NCI-H146 treated with DMSO at 0.1 percent for 48 hours (cell line): ENCODE measurements around the gene CARD14.
A peak's percentile ranks its signal among the peaks of the same experiment; 100 is the strongest.
"Not testable (repeated sequence)": the region's sequence is repeated elsewhere in the genome, so short reads cannot be mapped to it uniquely, and the experiment has no call there.

Experiments used
- DNase-seq: peaks from one replicate; lab custom pipeline; 2025; ENCODE audit not compliant: unreplicated experiment; lab: John Stamatoyannopoulos, UW

CARD14 gene

DNA sequence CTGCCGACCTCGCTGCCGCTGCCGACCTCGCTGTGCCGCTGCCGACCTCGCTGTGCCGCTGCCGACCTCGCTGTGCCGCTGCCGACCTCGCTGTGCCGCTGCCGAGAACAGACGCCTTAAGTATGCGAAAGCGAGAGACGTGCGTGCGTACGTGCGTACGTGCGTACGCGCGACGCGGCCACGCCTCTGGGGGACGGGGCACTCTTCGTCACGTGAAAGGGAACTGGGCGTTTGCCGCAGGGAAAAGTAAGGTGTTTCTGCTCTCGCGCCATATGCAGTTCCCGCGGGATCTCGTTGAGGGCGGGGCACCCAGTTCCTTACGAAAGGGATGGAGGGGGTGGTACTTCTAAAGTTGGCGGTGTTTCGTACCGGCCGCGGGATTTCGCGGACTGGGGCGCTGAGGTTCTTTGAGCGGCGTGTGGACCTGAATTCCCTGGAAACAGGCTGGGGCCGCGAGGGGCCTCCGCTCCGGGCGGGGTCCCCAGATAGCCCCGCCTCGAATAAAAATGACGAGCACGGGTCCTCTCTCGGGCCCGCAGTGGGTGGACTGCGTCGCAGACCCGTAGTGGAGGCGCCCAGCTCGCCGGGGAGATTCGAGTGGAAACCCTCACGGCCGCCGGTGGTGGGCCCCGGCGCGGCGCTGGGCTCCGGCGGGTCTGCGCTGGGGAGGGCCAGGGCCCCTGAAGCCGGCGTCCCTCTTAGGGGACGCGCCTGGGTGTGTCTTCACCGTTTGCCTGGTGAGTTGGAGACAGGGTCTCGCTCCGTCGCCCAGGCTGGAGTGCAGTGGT, 22.6 kb upstream of the CARD14 start, which contains the start of gene EIF4A3:
Gene EIF4A3 (minus strand): TSS at position 94 of the 788 bp plus-strand sequence. CDS start 167 bp downstream, outside the sequence.
- DNase-seq = peak; percentile 94

DNA sequence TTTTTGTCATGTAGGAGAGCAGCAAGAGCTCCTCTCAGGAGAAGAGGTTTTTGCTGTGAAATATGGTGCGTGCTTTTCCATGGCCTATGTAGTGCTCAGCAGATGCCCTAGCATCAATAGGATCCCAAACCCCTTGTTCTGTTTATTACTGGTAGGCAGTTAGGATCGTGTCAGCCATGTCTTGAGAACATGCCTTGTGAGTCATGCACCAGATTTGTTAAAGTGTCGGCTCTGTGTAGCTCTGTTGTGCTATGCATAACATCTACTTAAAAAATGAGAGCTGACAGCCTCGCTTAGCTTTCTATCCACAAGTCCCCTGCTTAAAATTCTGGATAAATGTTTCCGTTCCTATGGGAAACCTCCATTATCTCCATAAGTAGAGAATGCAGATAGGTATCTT, 18.5 kb upstream of the CARD14 start:
- no peak for DNase-seq

DNA sequence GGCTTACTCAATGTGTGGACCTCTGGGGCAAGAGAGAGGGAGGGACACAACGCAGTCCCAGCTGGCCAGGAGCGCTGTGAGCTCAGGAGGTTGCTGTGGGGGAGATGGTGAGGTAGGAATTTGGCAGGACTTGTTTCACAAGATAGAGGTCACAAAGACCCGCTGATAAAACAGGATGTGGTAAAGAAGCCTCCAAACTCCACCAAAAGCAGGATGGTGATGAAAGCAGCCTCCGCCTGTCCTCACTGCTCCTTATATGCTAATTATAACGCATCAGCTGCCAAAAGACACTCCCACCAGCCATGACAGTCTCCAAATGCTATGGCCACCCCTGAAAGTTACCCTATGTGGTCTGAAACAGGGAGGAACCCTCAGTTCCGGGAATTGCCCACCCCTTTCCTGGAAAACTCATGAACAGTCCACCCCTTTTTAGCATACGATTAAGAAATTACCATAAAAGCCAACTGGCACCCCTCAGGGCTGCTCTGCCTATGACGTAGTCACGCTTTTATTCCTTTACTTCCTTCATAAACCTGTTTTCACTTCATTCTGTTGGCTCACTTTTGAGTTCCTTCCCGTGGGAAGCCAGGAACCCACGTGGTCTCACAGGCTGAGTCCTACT, 17.6 kb upstream of the CARD14 start:
- no peak for DNase-seq

DNA sequence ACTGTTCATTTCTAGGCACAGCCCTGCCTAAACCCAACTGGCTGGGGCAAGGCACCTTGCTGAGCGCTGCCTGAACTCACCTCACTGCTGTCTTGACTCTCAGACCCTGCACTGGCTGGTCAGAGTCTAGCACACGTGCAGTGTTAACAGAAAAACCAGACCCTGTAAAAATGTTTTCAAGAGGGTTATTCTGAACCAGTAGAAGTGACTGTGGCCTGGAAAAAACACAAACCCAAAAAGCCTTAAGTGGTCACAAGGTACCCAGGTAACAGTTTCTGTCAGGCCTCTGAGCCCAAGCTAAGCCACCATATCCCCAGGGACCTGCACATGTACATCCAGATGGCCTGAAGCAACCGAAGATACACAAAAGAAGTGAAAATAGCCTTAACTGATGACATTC, 16.8 kb upstream of the CARD14 start:
- no peak for DNase-seq

DNA sequence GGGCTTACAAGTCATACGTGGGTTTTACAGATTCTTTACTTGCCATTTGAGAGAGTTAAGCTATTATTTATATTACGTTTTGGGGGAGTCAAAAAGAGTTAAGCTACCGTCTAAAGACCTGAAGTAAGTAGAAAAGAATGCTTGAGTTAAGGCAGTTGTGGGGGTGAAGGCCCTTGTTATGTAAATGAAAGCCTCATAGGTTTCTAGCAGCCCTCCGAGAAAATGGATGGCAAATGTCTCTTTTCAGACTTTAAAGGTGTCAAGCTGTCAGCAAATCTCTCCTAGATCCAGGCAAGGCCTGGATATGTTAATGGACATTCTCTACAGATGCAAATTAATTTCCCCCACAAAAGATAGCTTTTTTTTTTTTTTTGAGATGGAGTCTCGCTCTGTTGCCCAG, 15.7 kb upstream of the CARD14 start:
- no peak for DNase-seq

DNA sequence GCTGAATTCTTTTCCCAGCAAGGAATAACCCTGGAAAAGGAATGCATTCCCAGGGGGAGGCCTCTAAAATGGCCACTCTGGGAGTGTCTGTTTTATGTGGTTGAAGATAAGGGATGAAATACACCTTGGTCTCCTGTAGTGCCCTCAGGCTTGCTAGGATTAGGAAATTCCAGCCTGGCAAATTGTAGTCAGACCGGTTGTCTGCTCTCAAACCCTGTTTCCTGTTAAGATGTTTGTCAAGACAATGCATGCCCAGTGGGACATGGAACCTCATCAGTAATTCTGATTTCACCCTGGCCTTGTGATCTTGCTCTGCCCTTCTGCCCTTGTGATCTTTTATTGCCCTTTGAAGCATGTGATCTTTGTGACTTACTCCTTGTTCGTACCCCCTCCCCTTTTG, 14.2 kb upstream of the CARD14 start:
- not testable (repeated sequence) for DNase-seq

DNA sequence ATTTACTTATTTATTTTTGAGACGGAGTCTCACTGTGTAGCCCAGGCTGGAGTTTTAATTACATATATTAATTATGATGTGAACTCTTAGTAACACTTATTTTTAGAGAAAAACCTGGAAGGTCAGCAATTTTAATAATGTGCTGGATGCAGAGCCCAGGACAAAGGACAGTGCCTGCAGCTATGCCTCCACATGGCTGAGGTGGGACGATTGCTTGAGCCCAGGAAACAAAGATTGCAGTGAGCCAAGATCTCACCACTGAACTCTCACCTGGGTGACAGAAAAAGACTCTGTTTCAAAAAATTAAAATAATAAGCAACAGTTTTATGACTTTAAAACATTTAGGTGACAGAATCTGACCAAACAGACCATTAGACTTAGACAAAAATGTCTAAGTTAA, 11.0 kb upstream of the CARD14 start:
- DNase-seq = no peak

DNA sequence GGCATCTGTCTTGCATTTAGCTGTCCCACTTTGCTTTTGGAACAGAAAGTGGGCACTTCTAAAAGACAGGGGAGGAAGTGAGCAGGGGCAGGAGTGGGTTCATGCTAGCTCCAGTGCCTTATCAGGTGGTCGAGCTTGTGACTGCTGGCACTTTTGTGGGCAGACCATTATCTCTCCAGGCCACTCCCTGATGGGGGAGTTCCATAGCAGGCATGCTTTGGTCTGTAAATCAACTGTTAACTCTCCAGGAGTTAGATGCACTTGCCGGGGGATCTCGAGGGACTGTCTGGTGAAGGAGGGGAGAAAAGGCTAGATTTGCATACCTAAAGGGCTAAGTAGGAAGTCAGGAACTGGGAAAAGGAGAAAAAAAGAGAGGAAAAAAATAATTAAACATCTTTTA, 9.3 kb upstream of the CARD14 start:
- DNase-seq = no peak

DNA sequence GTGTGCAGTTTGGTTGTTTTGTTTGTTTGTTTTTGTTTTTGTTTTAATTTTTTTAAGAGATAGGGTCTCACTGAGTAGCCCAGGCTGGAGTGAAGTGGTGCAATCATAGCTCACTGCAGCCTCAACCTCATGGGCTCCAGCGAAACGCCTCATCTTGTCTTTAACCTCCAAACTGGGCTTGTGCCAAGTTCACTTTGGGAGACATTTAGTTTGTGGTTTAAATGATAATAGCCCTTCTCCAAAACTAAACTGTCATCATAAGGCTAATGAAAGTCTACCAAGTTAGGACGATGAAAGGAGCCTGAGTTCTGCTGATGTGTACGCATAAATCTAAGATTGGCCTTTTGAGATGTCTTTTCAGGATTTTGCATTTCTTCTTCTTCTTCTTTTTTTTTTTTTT, 6.5 kb upstream of the CARD14 start:
- no peak for DNase-seq

DNA sequence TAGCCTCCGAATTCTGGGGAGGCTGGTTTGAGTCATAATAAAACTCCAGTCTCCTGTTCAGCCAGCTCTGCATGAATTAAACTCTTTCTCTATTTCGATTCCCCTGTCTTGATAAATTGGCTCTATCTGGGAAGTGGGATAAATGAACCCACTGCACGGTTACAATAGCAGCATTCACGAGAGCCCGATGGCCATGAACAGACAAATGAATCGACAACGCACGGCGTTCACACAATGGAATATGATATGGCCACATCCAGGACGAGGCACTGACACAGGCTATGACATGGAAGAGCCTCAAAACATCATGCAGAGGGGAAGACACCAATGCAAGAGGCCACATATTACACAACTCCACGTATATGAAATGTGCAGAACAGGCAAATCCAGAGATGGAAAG, 5.6 kb upstream of the CARD14 start:
- DNase-seq = no peak

DNA sequence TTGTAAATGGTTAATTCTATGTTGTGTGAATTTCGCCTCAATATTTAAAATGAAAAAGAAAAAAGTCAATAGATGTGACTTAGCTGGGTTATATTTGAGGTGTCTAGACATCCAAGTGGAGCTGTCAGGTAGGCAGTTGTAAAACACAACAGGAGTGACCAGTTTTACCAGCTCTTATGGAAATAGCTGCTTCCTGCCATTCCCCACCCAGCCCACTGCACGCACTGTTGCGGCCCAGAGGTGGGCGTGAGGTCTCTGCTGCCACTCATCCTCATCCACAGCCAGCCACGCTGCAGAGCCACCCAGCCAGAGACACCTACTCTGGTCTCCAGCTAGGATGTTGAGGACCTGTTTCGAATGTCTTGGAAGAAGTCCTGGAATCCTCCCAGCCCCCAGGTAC, 3.4 kb upstream of the CARD14 start:
- DNase-seq = no peak

DNA sequence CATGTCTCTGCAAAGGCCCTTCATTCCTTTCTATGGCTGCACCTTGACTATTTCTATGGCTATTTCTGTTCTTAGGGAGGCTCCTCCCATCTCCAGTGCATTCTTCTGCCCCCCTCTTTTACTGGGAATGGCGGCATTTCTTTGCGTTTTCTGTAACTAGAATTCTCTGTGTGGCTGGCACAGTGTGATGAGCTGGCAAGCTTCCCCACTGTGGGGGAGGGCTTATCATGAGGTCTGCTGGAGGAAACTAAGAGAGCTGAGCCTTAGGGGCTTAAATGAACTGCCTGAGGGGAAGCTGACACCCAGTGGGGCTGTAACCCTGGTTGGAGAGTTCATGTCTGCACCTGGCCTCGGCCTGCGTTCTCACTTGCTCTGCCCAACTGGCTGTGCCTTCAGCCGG, 1.5 kb upstream of the CARD14 start:
- DNase-seq = peak; percentile 30

DNA sequence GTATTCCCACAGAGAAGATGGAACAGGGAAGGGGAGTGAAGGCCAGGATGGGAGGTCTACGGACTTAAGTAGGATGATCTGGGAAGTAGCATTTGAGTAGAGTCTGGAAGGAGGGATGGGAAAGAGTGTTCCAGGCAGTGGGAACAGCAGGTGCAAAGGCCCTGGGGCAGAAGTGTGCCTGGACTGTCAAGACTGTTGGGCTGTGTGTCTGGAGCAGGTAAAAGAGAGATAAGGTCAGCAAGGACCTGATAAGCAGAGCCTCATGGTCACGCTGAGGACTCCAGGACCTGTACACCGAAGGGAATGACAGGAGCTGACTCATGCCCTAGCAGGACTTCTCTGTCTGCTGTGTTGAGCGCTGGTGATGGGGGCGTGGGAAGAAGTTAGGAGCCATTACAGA, 723 bp upstream of the CARD14 start:
- DNase-seq = no peak

DNA sequence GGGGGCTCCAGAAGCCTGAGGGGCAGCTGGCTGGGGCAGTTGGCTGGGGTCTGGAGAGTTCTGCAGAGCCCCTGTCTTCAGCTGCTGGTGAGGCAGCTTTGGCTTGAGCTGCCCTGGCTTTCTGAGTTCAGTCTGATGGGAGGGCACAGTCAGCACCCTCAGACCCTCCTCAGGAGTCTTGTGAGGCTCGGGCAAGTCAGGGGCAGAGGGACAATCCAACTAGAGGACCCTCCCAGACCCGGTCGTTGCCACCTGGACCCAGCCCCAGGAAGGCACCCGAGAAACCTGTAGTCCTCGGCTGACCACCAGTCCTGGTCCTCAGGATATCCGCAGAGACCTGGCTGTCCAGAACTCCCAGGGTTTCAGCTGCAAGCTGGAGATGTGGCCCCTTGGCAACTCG, 1.9 kb downstream of the CARD14 start:
- DNase-seq = no peak

DNA sequence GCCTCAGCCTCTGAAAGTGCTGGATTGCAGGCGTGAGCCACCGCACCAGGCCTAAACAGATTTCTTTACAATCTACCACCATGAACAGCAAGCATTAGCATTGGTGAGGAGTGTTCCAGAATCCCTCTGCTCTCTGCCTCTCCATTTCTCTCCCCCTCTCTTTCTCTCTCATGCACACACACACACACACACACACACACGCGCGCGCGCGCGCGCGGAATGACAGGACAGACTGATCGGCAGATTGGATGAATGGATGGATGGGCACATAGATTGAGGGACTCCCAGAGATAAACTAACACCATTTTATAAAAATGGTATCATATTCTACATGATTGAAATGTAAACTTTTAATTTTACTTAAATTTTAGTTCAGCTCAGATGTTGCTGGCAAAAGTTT, 3.3 kb downstream of the CARD14 start:
- DNase-seq = no peak

DNA sequence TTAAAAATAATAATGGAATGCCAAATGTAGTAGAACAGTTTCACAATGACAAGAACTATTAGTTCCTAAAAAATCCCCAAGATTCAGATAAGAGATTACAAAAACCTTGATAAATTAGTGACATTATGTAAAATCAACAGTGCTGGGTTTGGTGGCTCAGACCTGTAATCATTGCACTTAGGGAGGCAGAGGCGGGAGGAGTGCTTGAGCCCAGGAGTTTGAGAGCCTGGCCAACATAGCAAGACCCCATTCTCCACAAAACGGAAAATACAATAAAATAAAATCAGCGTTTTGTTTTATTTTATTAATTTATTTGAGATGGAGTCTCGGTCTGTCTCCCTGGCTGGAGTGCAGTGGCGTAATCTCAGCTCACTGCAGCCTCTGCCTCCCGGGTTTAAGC, 4.1 kb downstream of the CARD14 start:
- no peak for DNase-seq

DNA sequence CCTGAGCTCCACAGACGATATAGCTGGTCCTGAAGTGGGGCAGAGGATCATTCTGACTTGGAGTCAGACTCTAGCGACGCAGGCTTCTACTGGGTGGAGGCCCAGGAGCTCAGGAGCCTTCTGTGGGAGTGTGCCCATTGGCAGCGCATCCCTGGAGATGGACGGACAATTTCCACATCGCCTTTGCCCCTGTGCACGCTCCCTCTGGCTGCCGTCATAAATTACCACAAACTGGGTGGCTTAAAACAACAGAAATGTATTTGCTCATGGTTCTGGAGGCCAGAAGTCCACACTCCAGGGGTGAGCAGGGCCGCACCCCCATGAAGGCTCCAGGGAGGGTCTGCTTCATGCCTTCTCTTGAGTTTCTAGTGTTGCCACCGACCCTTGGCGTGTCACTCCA, 6.9 kb downstream of the CARD14 start:
- DNase-seq = no peak

DNA sequence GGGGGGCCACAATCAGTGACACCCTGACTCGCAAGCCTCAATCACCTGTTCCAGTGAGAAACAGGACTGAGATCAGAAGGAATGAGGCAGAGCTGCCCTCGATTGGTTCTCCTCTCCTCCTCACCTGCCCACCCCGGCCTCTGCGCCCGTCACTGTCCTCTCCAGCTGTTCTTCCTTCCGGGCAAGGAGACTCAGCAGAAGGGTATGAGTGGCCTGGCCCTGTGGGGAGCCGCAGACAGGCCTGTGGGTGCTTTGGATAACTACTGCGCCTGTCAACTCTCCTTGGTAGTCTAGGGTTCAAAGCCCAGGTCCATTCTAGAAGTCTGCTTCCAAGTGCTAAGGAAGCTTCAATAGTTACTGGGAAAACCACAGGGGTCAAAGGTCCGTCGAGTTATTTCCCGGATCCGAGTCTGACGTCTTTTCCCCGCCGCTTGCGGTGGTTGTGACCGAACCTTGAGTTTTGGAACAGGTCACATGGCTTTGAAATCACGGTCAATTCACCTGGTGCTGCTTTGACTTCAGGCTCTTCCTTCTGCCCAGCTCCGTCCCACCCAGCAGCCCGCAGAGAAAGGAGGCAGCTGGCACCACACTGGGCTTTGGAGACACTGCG, 8.3 kb downstream of the CARD14 start:
- DNase-seq = no peak

DNA sequence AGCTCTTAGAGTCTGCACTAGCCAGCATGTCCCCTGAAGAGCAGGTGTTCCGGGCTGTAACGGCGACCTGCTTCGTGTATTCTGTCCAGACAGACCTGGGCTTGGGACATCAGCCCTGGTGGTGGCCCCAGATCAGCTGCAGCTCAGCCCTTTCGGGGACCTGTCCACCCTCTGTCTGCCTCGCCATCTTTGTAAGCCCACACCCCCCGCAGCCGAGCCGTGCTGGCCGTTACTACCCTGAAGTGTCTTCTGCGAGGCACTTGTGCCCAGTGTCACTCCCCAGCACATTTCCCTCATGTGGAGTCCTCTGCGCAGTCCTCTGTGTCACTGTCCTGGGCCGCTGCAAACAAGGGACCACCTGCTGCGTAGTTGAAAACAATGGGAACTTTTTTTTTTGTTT, 10.4 kb downstream of the CARD14 start:
- no peak for DNase-seq

DNA sequence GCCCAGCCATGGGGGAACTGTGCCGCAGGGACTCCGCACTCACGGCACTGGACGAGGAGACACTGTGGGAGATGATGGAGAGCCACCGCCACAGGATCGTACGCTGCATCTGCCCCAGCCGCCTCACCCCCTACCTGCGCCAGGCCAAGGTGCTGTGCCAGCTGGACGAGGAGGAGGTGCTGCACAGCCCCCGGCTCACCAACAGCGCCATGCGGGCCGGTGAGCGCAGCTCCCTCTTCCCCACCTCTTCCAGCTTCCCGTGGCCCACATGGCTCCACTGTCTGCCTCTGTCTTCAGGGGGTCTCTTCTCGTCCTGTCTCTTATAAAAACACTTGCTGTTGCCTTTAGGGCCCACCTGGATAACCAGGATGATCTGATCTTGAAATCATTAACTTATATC, 11.6 kb downstream of the CARD14 start:
- no peak for DNase-seq

DNA sequence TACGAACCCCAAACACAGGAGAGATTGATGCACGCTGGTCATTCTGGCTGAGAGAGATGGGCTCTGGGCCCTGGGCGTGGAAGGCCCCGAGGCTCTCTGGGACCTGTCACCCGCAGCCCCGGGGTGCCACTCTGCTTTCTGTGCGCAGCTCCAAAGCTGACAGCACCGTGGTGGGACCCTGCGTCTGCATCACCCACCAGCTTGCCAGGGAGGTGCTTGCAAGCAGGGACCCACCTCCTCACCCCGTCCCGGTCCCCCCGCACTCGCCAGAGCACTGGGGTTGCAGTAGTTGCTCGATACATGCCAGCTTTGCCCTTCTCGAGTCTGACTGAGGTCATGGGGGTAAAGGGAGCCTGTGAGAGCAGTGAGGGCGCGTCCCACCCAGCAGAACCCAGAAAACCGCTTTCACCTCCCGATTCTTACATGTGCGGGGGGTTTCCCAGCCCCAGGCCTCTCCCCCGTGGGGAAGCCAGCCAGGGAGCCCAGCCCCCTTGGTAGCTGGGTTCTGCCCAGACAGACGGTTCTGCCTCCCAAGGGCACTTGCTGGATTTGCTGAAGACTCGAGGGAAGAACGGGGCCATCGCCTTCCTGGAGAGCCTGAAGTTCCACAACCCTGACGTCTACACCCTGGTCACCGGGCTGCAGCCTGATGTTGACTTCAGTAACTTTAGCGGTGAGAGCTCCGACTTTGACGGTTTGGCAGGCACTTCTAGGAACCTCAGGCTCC, 12.5 kb downstream of the CARD14 start:
- no peak for DNase-seq

DNA sequence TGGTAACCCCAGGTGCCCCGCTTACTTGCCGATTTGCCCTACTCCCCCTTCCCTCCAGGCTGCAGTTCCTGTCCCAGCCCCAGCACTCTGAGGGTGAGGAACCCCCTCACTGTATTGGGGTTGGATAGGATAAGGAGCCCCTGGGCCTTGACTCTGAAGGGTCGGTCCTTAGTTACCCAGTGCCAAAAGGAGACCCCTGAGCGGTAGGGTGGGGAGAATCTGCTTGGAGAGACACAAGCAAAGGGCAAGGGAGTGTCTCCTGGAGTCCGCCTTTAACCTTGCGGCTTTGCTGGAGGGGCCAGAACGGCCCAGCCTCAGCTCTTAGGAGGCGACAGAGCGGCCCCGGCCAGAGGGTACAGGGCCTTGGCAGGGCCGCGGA, 13.0 kb downstream of the CARD14 start:
- no peak for DNase-seq
